ENCODE data around the gene TRAPPC3. TPM values are rescaled to one million over a fixed set of nuclear protein-coding genes. Genes with fewer than 3 reads are reported as not detected.

The TRAPPC3 gene
- total and polyA plus RNA-seq, 8 donors: 45.5 to 71.4 (median 54.6) TPM

DNA sequence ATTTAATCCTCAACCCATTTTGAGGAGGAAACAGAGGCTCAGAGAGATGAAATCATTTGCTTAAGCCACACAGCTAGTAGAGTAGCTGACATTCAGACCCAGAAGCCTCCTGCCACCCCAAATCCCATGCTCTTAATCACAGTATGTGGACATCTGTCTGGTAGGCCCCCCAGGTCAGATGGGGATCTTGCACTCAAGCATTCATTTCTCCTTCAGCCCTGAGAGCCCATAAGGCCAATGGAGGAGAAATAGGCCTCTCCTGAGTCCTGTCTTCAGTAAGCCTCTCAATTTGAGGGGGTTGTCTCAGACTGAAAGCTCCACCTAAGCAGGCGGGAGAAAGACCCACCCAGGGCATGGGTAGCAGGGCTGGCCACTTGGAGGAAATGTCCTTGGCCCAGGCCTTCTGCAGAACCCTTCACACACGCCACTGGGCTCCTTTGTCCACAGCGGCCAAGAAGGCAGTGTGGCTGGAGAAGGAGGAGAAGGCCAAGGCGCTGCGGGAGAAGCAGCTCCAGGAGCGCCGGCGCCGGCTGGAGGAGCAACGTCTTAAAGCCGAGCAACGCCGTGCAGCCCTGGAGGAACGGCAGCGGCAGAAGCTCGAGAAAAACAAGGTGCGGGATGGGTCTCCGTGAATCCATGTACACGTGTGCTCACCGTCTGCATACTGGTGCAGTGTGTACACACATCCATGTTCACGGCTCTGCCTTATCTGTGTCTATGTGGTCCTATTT lies 22.9 kb upstream of the TRAPPC3 start:
- peaks cover 4 to 80% of the 10 kb centered on the region in 2 donors for H3K36me3 ChIP-seq
- no peak for ATAC-seq
- TF ChIP-seq, protein P1, sequence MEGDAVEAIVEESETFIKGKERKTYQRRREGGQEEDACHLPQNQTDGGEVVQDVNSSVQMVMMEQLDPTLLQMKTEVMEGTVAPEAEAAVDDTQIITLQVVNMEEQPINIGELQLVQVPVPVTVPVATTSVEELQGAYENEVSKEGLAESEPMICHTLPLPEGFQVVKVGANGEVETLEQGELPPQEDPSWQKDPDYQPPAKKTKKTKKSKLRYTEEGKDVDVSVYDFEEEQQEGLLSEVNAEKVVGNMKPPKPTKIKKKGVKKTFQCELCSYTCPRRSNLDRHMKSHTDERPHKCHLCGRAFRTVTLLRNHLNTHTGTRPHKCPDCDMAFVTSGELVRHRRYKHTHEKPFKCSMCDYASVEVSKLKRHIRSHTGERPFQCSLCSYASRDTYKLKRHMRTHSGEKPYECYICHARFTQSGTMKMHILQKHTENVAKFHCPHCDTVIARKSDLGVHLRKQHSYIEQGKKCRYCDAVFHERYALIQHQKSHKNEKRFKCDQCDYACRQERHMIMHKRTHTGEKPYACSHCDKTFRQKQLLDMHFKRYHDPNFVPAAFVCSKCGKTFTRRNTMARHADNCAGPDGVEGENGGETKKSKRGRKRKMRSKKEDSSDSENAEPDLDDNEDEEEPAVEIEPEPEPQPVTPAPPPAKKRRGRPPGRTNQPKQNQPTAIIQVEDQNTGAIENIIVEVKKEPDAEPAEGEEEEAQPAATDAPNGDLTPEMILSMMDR (IDR thresholded peaks at IDR 0.05): no peak
- H3K27me3 ChIP-seq: no peaks in the 10 kb centered on the region
- no peak for DNase-seq
- no peaks in the 10 kb centered on the region for H3K9me3 ChIP-seq
- H3K4me3 ChIP-seq: no peak overlapping the region
- intact Hi-C loops (cut with DNase I): no loop called here
- H3K27ac ChIP-seq: no peak overlapping the region
- peaks cover 0 to 28% of the 10 kb centered on the region in 2 donors for H3K4me1 ChIP-seq

DNA sequence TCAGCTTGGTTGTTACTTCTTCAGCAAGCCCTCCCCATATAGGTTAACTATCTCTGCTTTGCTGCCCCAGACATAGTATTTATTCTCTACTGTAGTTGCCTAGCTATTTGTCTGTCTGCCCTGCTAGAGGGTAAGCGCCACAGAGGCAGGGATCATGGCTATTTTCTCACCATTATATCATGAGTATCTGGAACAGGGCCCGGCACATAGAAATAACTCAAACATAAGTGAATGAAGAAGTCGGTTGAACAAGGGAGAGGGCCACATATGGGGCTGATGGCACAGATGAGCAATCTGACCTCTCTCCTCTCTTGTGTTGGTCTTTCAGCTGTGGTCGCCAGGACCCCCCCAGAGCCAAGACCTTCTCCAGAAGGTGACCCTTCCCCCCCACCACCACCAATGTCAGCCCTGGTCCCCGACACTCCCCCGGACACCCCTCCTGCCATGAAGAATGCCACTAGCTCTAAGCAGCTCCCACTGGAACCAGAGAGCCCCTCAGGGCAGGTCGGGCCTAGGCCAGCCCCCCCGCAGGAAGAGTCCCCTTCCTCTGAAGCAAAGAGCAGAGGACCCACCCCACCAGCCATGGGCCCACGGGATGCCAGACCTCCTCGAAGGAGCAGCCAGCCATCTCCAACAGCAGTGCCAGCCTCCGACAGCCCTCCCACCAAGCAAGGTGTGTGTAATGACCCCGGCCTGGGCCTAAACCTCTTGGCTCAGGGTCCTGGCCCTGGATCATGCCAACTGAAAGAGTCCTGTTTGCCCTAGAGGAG lies 21.5 kb upstream of the TRAPPC3 start:
- Histone ChIP-seq H3K4me1 (peaks cover 0 to 34% of the 10 kb centered on the region in 2 donors), H3K36me3 (peaks cover 4 to 74% of the 10 kb centered on the region in 2 donors), H3K9me3 (no peaks in the 10 kb centered on the region), H3K27ac (no peak overlapping the region), H3K27me3 (no peaks in the 10 kb centered on the region), H3K4me3 (no peak overlapping the region)
- ATAC-seq: no peak
- no peak for DNase-seq
- intact Hi-C loops (cut with DNase I): no loop called here
- TF ChIP-seq, protein P1 (IDR thresholded peaks at IDR 0.05): no peak

DNA sequence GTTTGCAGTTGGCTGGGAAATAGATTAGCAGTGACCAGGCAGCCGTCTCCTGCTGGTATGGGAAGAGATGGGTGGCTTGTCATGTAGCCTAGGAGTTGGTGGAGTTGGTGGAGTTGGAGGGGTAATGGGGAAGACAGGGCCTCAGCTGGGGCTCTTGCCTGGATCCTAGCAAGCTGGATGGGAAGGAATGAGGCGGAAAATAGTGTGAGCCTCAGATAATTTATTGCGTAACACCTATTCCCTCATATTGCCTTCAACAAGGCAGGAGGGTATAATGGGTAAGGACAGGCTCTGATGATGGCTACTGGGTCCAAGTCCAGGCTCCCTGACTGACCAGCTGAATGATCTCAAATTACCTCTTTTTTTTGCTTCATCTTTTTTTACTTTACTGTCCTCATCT lies 19.2 kb upstream of the TRAPPC3 start:
- DNase-seq (no peak), ATAC-seq (no peak)
- H3K4me1 ChIP-seq: peaks cover 4 to 56% of the 10 kb centered on the region in 2 donors
- no peaks in the 10 kb centered on the region for H3K9me3 ChIP-seq
- no peak overlapping the region for H3K4me3 ChIP-seq
- no peaks in the 10 kb centered on the region for H3K27me3 ChIP-seq
- TF ChIP-seq, protein P1 (IDR thresholded peaks at IDR 0.05): no peak
- H3K27ac ChIP-seq: no peak overlapping the region
- H3K36me3 ChIP-seq: peaks cover 4 to 58% of the 10 kb centered on the region in 2 donors
- intact Hi-C loops (cut with DNase I): no loop called here

DNA sequence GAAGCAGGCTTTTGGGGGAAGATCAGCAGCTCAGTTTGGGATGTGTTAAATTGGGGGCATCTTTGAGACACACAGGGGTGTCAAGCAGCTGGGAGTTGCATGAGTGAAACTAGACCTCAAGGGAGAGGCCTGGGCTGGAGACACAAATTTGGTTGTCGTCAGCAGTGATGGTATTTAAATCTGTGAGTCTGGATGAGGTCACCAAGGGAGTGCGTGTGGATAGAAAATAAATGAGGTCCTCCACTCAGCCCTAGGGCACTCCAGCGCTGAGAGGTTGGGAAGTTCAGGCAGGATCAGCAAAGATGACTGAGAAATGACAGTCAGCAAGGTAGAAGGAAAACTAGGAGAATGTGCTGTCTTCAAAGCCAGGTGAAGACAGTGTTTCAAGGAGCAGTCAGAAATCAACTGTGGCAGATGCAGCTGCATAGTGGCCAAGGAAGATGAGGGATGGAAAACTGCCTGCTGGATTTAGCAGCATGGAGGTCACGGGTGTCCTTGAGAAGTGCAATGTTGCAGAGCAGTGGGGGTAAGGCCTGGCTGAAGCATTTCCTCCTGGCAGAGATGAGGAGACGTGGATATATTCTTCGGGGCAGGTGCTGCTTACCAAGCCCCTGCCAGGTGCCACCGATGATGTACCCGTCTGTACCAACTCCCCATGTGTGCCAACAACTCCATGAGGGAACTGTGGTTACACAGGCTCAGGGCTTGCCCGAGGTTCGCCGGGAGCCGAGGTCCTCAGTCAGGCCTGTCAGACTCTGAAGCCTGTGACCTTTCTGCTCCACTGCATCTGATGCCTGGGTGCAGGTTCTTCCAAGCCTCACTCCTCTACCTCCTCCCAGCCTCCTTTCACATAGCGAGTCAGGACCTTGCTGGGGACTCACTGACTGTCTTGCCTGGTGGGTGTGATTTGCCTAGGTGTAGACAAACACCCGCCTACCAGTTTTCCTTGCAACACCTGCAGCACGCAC lies 17.9 kb upstream of the TRAPPC3 start:
- no peaks in the 10 kb centered on the region for H3K27me3 ChIP-seq
- ATAC-seq (no peak), DNase-seq (no peak)
- no peak overlapping the region for H3K4me3 ChIP-seq
- H3K27ac ChIP-seq: no peak overlapping the region
- H3K4me1 ChIP-seq: peaks cover 15 to 63% of the 10 kb centered on the region in 2 donors
- peaks cover 0 to 46% of the 10 kb centered on the region in 2 donors for H3K36me3 ChIP-seq
- H3K9me3 ChIP-seq: no peaks in the 10 kb centered on the region
- intact Hi-C loops (cut with DNase I): no loop called here
- TF ChIP-seq, protein P1 (IDR thresholded peaks at IDR 0.05): no peak

Measured in left lung (tissue), 10 donors.